Heart left ventricle (tissue), 13 donors: ENCODE measurements around the gene NSD1.

Source experiments
- CTCF ChIP-seq, 12 donors: fragments of 200-600 bp; sonication (generic) in 4 of 12; IDR thresholded peaks; one replicate each; pipeline versions ENCODE4 v1.5.0 to v1.8.0; 2018 to 2022; ENCODE audit warnings: antibody characterized with exemption in 12 of 12, mild to moderate bottlenecking in 5 of 12
- POLR2A ChIP-seq, 2 donors: fragments of 450-650 bp; IDR thresholded peaks; one replicate each; pipeline ENCODE4 v1.6.1; 2017; ENCODE audit warnings: antibody characterized with exemption in 2 of 2, mild to moderate bottlenecking in 2 of 2, moderate library complexity in 2 of 2
- donor health status: ischemic (EF 13 %, LVEDD 7.1; RV severe dilation, severe dysfunction).
- donor health status: DM: no; HTN: yes; CAD: no.
- donor health status: DM: no; HTN: no; CAD: no.
- donor health status: ischemic (EF 25% LVEDD 6.9; RV normal size, moderate dysfunction).
- donor health status: ischemic (EF 25% LVEDD 5.7; RV mildly dilated, moderate dysfunction).
- donor health status: ischemic (EF 35%, LVEDD 5.7; RV mildly dilated, moderate dysfunction).
- donor health status: nonischemic (EF 11% LVEDD 7.7; RV severe dilation, severe dysfunction).
- donor health status: DM: yes; HTN: yes; CAD: no.
- donor health status: PGD.
- donor health status: ischemic (EF 29% LVEDD 5.4; RV normal size, mild dysfunction).
- donor health status: nonischemic (EF 23%, LVEDD 6.1; RV moderate dilation, normal function).

GRCh38 chr5:177339107-177339638 is 205.6 kb downstream of the NSD1 start:
- TF ChIP-seq CTCF (IDR thresholded peaks at IDR 0.05) = no peak
- TF ChIP-seq POLR2A (IDR thresholded peaks at IDR 0.05) = no peak
